Upper lobe of left lung (tissue), 4 donors: ENCODE results near the gene GSTM5.

Experiments
- CTCF ChIP-seq, 6 experiments: fragments of 450-650 bp in 4 of 6; fragments of 200-600 bp in 2 of 6; sonication (generic) in 2 of 6; IDR thresholded peaks; one replicate each; pipeline ENCODE4 v1.5.1; 2016 to 2019; ENCODE audit warnings: antibody characterized with exemption in 6 of 6
- POLR2AphosphoS5 ChIP-seq, 2 donors: sonication (generic); formaldehyde crosslinking; IDR thresholded peaks; one replicate each; pipeline ENCODE4 v1.5.1; 2017; ENCODE audit warnings: antibody characterized with exemption in 2 of 2

GRCh38 chr1:109716570-109717090, 4.6 kb downstream of the GSTM5 start:
- TF ChIP-seq CTCF (IDR thresholded peaks at IDR 0.05) (no peak), POLR2AphosphoS5 (IDR thresholded peaks at IDR 0.05) (no peak)
